Muscle of back (tissue), 11 donors: Measurements from ENCODE around the gene PAPPA2. TPM values are rescaled to one million over a fixed set of nuclear protein-coding genes. Genes with fewer than 3 reads are reported as not detected.

Source experiments
- DNase-seq, 3 donors: peaks; one replicate each; pipeline versions ENCODE4 v3.0.0 to v3.0.0-alpha.2; 2013
- polyA plus RNA-seq, 10 donors: library from polyadenylated mRNA; unstranded; fragments of 120-200 nt; gene quantifications; one replicate each; pipeline ENCODE4 v1.2.1, GENCODE V29; 2013; ENCODE audit not compliant: insufficient read length in 10 of 10

PAPPA2 gene
- polyA plus RNA-seq, 10 donors: 0.20 to 9.5 (median 0.48) TPM

- DNase-seq: no peak
Measured at GRCh38 chr1:176888471-176889032, 425.6 kb downstream of the PAPPA2 start.

GRCh38 chr1:176893625-176894352 is 430.8 kb downstream of the PAPPA2 start:
- DNase-seq: no peak

DNA sequence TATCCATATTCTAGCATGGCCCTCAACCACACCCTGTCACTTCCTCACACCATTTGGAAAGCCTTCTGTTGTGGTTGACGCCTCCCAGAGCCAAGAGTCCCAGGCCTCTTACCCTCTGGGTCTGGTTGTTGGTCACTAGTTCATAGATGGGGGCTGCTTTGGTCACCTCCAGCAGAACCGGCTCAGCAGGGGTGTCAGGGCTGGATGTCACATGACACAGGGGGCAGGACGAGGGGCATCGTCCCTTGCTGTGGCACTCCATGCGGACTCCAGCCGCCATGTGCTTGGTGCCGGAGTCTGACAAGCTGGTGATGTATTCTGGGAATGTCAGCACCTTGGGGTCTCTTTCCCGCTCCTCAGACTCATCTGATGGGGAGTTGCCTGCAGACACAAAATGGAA is 431.5 kb downstream of the PAPPA2 start:
- no peak for DNase-seq
